IPS DF 19.7 (cell line): ENCODE results near the gene PRDX5.

ENCODE experiments used
- DNase-seq: peaks from one replicate; pipeline ENCODE4 v3.0.0-alpha.2; 2013; ENCODE audit warnings: low read depth, low spot score

The PRDX5 gene

DNA sequence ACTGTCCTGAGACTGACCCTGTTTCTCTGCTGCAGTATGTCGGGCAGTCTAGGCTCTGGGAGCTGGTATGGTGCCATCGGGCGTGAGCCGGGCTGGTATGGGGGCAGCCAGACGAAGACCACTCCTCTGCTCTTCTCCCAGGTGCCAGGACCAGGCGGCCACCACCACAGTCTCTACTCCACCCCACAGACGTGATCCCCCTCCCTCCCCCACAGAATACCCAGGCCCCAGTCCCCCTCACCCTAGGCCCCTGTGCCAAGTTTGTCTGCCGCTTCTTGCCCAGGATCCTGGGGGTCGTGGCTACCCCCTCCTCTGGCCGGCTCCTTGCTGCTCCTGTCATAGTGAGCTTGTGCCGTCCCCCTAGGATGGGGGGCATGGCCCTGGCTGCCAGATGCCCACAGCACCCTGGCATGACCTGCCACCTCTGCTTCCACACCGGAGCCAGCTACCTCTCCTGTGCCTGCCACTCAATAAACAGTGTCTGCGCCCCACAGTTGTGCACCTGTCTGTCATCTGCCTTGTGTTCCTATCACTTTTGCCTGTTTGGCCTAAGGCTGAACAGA lies 28.8 kb upstream of the PRDX5 start:
- DNase-seq: no peak

DNA sequence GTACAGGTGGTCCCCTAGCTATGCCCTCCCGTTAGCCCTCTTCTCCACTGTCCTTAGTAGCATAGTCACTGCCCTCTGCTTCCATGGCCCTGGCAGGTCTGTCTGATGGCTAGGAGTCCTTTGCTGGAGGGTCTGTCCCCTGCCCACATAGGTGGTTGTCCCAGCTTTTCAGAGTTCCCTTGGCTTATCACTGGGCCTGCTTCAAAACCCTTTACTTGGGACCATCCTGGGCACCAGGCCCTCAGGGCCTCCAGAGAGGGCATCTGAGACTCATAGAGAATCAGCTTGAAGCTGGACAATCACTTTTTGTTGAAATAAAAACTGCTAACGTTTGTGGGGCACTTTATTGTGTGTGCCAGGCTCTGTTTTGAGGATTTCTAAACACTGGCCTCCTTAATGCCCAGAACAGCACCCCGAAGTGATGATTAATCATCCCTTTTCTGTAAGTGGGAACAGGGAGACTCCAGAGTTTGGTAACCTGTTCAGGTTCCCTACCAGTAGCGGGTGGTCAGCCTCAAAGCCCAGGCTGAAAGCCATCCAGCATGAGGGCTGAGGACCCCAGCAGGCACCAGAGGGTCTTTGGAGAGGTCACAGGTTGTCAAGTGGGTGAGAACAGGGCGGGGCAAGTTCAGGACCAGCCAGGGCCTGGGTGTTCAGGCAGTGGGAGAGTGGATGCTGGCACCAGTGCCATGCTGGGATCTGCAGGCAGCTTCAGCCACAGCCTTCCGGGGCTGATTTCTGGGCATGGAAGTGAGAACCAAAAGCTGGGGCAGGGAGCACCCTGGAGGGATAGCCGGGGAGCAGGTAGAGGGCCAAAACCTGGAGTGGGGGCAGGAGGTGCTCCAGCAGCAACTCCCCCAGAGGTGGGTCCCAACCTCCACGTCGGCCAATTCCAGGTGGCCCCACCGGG lies 27.3 kb upstream of the PRDX5 start:
- no peak for DNase-seq

GRCh38 chr11:64291262-64291751 lies 26.6 kb upstream of the PRDX5 start, which contains the start of gene KCNK4:
Gene KCNK4, plus strand, starts transcription at chr11:64291302. Its CDS starts 1,717 bp downstream, at chr11:64293019.
- DNase-seq: no peak

DNA sequence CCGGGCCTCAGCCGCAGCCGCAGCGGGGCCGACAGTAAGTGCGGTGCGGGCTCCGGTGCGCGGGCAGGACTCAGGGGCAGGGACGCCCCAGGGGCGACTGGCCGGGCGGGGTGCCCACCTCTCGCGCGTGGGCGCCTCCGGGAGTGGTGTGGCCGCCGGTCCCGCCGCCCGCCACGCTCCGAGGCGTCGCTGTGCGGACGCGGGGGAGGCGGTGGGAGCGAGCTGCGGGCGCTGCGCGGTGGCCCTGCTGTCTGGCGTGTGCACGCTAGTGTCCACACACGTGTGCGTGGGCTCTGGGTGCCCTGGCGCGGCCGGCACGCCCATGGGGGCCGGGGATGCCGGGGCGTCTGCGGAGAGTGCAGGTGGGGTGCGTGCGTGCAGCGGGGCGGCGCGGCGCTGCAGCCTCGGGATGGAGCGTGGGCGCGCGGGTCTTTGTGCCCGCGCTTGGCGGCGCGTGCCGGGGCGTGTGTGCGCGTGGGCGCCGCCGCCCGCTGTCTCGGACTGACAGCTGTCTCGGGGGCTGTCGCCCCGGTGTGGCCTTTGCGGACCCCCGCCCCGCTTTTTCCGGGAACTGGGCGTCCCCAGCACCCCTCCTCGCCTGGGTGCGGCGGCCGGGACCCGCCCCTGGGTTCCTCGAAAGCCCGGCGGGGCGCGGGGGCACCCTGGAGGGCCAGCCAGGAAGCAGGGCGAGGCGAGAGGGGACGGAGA lies 26.0 kb upstream of the PRDX5 start:
- no peak for DNase-seq

GRCh38 chr11:64292460-64293254 lies 25.3 kb upstream of the PRDX5 start:
- DNase-seq: no peak

DNA sequence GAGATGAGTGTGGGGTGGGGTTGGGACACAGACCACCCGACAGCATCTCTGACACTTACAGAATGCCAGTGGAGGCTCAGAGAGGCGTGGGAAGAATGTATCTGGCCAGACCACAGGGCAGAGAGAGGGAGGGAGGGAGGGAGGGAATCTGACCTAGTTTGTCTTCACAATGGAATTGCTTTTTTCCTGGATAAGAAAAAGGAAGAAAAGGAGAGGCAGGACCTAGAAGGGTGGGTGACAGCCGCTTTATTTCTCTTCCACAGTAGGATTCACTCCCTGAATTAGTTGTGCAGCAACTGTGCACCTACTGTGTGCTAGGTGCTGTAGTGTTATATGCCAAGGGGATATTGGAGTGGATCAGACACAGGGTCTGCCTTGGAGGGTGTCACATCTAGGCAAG lies 23.1 kb upstream of the PRDX5 start:
- no peak for DNase-seq

GRCh38 chr11:64295760-64296159 lies 22.2 kb upstream of the PRDX5 start:
- DNase-seq: no peak

DNA sequence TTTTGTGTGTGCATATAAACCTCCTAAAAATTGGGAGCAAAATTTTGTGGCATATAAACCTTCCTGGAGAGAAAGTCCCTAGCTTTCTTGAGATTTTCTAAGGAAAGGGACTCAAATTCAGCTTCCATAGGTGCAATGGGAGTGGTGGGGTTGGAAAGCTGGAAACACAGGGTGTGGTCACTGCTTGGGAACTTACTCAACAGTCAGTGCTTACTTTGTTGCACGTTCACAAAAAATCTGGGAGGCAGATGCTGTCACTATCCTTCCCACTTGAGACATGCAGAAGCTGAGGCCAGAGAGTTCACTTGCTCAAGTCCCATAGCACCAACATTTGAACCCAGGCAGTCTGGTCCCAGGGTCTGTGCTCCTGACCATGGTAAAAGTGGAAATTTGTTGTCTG lies 21.7 kb upstream of the PRDX5 start:
- no peak for DNase-seq

- DNase-seq: no peak
These were observed 20.9 kb upstream of the PRDX5 start for GRCh38 chr11:64296830-64297698.

GRCh38 chr11:64297699-64298358 lies 20.1 kb upstream of the PRDX5 start:
- DNase-seq: no peak

- no peak for DNase-seq
These were observed 18.7 kb upstream of the PRDX5 start for GRCh38 chr11:64298966-64299846.

GRCh38 chr11:64299847-64300648 lies 17.9 kb upstream of the PRDX5 start, which contains the start of gene CATSPERZ:
Gene CATSPERZ, plus strand, starts transcription at chr11:64300358. Its CDS starts 53 bp downstream, at chr11:64300411.
- no peak for DNase-seq

DNA sequence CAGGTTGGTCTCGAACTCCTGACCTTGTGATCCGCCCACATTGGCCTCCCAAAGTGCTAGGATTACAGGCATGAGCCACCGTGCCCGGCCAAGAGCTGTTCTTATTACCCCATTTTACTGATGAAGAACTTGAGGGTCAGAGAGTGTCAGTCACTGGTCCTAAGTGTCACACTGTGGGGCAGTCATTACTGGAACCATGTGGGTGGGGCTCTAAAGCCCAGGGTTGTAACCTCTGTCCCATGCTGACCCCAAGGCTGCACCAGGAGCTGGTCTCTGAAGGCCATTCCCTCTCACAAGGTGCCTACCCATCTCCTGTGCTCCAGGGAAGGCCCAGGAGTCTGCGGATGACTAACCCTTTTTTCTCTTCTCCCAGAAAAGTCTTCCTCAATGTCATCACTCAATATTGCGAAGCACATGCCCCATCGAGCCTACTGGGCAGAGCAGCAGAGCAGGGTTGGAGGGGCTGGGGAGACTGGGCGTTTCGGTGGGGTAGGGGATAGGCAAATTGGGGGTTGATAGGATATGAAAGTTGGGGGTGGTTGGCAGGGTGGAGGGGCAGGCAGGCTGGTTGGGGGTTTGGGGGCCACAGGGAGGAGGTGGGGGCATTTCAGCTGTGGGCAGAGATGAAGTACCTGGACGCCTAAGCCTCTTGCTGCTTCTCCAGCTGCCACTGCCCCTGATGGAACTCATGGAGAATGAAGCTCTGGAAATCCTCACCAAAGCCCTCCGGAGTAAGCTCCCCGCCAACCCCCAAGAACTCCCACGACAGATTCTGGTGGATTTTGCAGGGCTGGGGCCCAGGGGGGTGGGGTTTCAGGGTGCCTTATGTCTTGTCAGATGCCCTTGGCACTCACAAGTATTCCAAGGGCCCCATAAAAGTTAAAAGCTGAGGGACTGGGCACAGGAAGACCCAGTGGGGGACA lies 14.6 kb upstream of the PRDX5 start:
- no peak for DNase-seq

DNA sequence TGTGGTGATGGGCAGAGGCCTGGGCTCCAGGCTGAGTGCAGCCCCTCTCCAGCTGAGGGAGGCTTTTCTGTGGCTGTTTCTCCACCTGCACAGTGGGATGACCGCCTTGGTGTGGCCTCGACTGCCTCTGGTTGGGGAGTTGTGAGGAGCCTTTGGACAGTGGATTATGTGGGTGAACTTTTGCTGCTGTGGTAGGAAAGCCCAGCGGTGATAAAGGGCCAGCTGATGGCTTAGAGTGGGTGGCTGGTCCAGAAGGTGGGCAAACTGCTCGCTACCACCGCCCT lies 13.9 kb upstream of the PRDX5 start:
- no peak for DNase-seq

DNA sequence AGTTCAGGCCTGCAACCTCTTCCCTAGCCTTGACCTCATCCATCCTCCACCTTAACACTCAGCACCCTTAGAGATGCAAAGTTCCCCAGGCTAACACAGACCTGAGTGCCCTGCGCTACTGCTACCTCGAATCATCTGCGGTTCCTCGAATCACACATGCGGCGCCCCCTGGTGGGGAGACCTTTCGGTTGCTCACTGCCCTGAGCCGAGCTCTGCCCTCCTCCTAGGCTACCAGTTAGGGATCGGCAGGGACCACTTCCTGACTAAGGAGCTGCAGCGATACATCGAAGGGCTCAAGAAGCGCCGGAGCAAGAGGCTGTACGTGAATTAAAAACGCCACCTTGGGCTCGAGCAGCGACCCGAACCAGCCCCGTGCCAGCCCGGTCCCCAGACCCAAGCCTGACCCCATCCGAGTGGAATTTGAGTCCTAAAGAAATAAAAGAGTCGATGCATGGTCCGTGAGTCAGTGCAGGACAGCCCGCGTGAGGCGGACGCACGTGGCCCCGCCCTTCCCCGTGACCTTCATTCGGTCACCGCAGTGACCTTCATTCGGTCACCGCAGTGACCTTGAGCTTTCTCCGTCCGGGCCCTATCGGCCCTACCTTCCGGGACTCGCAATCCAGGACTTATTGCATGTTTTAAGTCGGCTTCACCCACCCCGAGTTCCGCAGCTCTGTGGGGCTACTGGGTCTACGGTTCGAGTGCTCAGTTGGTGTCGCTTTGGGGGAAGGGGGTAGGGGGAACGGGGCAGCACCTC lies 13.4 kb upstream of the PRDX5 start:
- DNase-seq: peak; percentile 90

- peak; percentile 90 for DNase-seq
These were observed 12.7 kb upstream of the PRDX5 start, which contains the start of gene ESRRA for GRCh38 chr11:64305075-64305690. Gene ESRRA, plus strand, starts transcription at chr11:64305524. Its CDS starts 1,656 bp downstream, at chr11:64307180.
